Measurements from ENCODE around the gene FOXE3. TPM values are rescaled to one million over a fixed set of nuclear protein-coding genes. Genes with fewer than 3 reads are reported as not detected.

Gene FOXE3
- total RNA-seq, 1 experiment from 2014 or later = 0.20 TPM

- no peaks in the 10 kb centered on the region for H3K79me2 ChIP-seq (ENCODE audit: insufficient read depth, low read length)
- no peaks in the 10 kb centered on the region for H3K27me3 ChIP-seq (ENCODE audit: insufficient read depth, low read length)
- POLR2A ChIA-PET = no interaction called here
- intact Hi-C loops (cut with micrococcal nuclease) = no loop called here
- ATAC-seq (no peak), DNase-seq (ENCODE audit: low read depth, low spot score) (no peak)
- RAD21 ChIA-PET (ENCODE audit: low non-redundant PET in 1 of 2, low total read pairs in 2 of 2, uncharacterized antibody in 2 of 2, unreplicated experiment in 2 of 2) = interaction anchor here in 1 of 2 experiments (0.8 kb wide), 1 partner anchor 30 kb away, joined by 3 read pairs; no protein-coding TSS in a partner anchor
- no peaks in the 10 kb centered on the region for H3K36me3 ChIP-seq (ENCODE audit: control insufficient read depth in 1 of 2, insufficient read depth in 2 of 2, low read length in 2 of 2)
- H3K9me2 ChIP-seq (ENCODE audit: insufficient read depth) = no peaks in the 10 kb centered on the region
- H3K4me2 ChIP-seq (ENCODE audit: low read length) = no peak overlapping the region
- no peak overlapping the region for H3K4me3 ChIP-seq (replicated peaks in 1 of 2; ENCODE audit: low read depth in 1 of 2, low read length in 2 of 2)
- H4K20me1 ChIP-seq (ENCODE audit: insufficient read depth) = no peaks in the 10 kb centered on the region
- no peak overlapping the region for H2AFZ ChIP-seq (ENCODE audit: low read depth, low read length, poor library complexity, severe bottlenecking)
- CTCF ChIA-PET = interaction anchor here (0.7 kb wide), 1 partner anchor 22 kb away, joined by 3 read pairs; no protein-coding TSS in a partner anchor
- TF ChIP-seq ZBTB33 (IDR thresholded peaks at IDR 0.05; ENCODE audit: extremely low read depth, insufficient replicate concordance, low read length) = no peak
- no peak for TF ChIP-seq ZNF274 (IDR thresholded peaks at IDR 0.05; ENCODE audit: low read depth, low read length)
- no peak for TF ChIP-seq ATF3 (IDR thresholded peaks at IDR 0.05)
- no peak for TF ChIP-seq ELF1 (IDR thresholded peaks at IDR 0.05; ENCODE audit: borderline replicate concordance, low read depth)
- TF ChIP-seq JUND (IDR thresholded peaks at IDR 0.05) = no peak
- no peak for TF ChIP-seq MAX (IDR thresholded peaks at IDR 0.05)
- H3K27ac ChIP-seq (ENCODE audit: low read depth, low read length) = no peak overlapping the region
- no peaks in the 10 kb centered on the region for H3K4me1 ChIP-seq (ENCODE audit: control insufficient read depth in 1 of 2, insufficient read depth in 2 of 2, low read length in 2 of 2)
- BruUV-seq (replicated peaks) = no TSS peak
- no peak overlapping the region for H3K9ac ChIP-seq (ENCODE audit: low read length)
- no peaks in the 10 kb centered on the region for H3K9me3 ChIP-seq (ENCODE audit: control insufficient read depth in 1 of 2, insufficient read depth in 1 of 2, low read depth in 1 of 2, low read length in 2 of 2)
These were observed 14.3 kb upstream of the FOXE3 start for GRCh38 chr1:47401761-47402160.

- no peaks in the 10 kb centered on the region for H3K9me2 ChIP-seq (ENCODE audit: insufficient read depth)
- ATAC-seq = no peak
- intact Hi-C loops (cut with micrococcal nuclease) = no loop called here
- H3K4me2 ChIP-seq (ENCODE audit: low read length) = no peak overlapping the region
- POLR2A ChIA-PET = no interaction called here
- H2AFZ ChIP-seq (ENCODE audit: low read depth, low read length, poor library complexity, severe bottlenecking) = no peak overlapping the region
- H3K9me3 ChIP-seq (ENCODE audit: control insufficient read depth in 1 of 2, insufficient read depth in 1 of 2, low read depth in 1 of 2, low read length in 2 of 2) = no peaks in the 10 kb centered on the region
- H3K36me3 ChIP-seq (ENCODE audit: control insufficient read depth in 1 of 2, insufficient read depth in 2 of 2, low read length in 2 of 2) = no peaks in the 10 kb centered on the region
- H3K9ac ChIP-seq (ENCODE audit: low read length) = no peak overlapping the region
- RAD21 ChIA-PET (ENCODE audit: low non-redundant PET in 1 of 2, low total read pairs in 2 of 2, uncharacterized antibody in 2 of 2, unreplicated experiment in 2 of 2) = interaction anchor here in 1 of 2 experiments (0.8 kb wide), 1 partner anchor 29 kb away, joined by 3 read pairs; no protein-coding TSS in a partner anchor
- no peak overlapping the region for H3K27ac ChIP-seq (ENCODE audit: low read depth, low read length)
- no peaks in the 10 kb centered on the region for H3K27me3 ChIP-seq (ENCODE audit: insufficient read depth, low read length)
- H3K79me2 ChIP-seq (ENCODE audit: insufficient read depth, low read length) = no peaks in the 10 kb centered on the region
- H3K4me1 ChIP-seq (ENCODE audit: control insufficient read depth in 1 of 2, insufficient read depth in 2 of 2, low read length in 2 of 2) = no peaks in the 10 kb centered on the region
- DNase-seq (ENCODE audit: low read depth, low spot score) = no peak
- no peaks in the 10 kb centered on the region for H4K20me1 ChIP-seq (ENCODE audit: insufficient read depth)
- no peak overlapping the region for H3K4me3 ChIP-seq (replicated peaks in 1 of 2; ENCODE audit: low read depth in 1 of 2, low read length in 2 of 2)
- no TSS peak for BruUV-seq (replicated peaks)
- CTCF ChIA-PET = interaction anchor here (0.6 kb wide), 1 partner anchor 139 kb away, joined by 3 read pairs; no protein-coding TSS in a partner anchor
- TF ChIP-seq ELF1 (IDR thresholded peaks at IDR 0.05; ENCODE audit: borderline replicate concordance, low read depth) (no peak), SIN3A (IDR thresholded peaks at IDR 0.05; ENCODE audit: low read depth) (no peak), SRF (IDR thresholded peaks at IDR 0.05; ENCODE audit: low read depth) (no peak), EGR1 (IDR thresholded peaks at IDR 0.05; ENCODE audit: low read depth) (no peak), MAX (IDR thresholded peaks at IDR 0.05) (no peak), JUND (IDR thresholded peaks at IDR 0.05) (no peak), CEBPB (IDR thresholded peaks at IDR 0.05; ENCODE audit: low read depth) (no peak), ATF3 (IDR thresholded peaks at IDR 0.05) (no peak), ZBTB33 (IDR thresholded peaks at IDR 0.05; ENCODE audit: extremely low read depth, insufficient replicate concordance, low read length) (no peak), EZH2 (IDR thresholded peaks at IDR 0.05) (no peak), ZFX (IDR thresholded peaks at IDR 0.05) (no peak), EZH2phosphoT487 (IDR thresholded peaks at IDR 0.05; ENCODE audit: borderline replicate concordance) (no peak)
These were observed 13.5 kb upstream of the FOXE3 start for GRCh38 chr1:47402591-47402990.

Data from HCT116 (cell line).